Right renal pelvis (tissue), 4 donors: ENCODE measurements around the gene CCNK. TPM values are rescaled to one million over a fixed set of nuclear protein-coding genes. Genes with fewer than 3 reads are reported as not detected.

Experiments
- DNase-seq, 4 donors: peaks; one replicate each; pipeline ENCODE4 v3.0.0-alpha.2; 2013; ENCODE audit warnings: low read depth in 4 of 4, low spot score in 3 of 4, missing footprints in 1 of 4
- polyA plus RNA-seq, 4 donors: library from polyadenylated mRNA; unstranded; fragments of 120-200 nt; gene quantifications; one replicate each; pipeline ENCODE4 v1.2.1, GENCODE V29; 2013; ENCODE audit not compliant: insufficient read length in 4 of 4

Gene CCNK
- polyA plus RNA-seq, 4 donors = 41.7 to 54.9 (median 48.3) TPM

GRCh38 chr14:99518441-99519346 is 37.5 kb downstream of the CCNK start:
- peak in 2 of 4 donors; percentile 39 to 45 for DNase-seq

- no peak for DNase-seq
Measured at GRCh38 chr14:99519347-99519881, 38.2 kb downstream of the CCNK start.

GRCh38 chr14:99519931-99520421 is 38.8 kb downstream of the CCNK start:
- DNase-seq = no peak

GRCh38 chr14:99520571-99521081 is 39.4 kb downstream of the CCNK start:
- no peak for DNase-seq

- no peak for DNase-seq
Measured at GRCh38 chr14:99521176-99522024, 40.2 kb downstream of the CCNK start.

GRCh38 chr14:99522025-99522401 is 40.8 kb downstream of the CCNK start:
- no peak for DNase-seq

GRCh38 chr14:99522457-99522891 is 41.3 kb downstream of the CCNK start:
- no peak for DNase-seq

GRCh38 chr14:99522934-99523703 is 41.9 kb downstream of the CCNK start:
- DNase-seq = no peak

- DNase-seq = no peak
Measured at GRCh38 chr14:99523704-99524055, 42.5 kb downstream of the CCNK start.

GRCh38 chr14:99524091-99524661 is 43.0 kb downstream of the CCNK start:
- no peak for DNase-seq

- no peak for DNase-seq
Measured at GRCh38 chr14:99524804-99525698, 43.8 kb downstream of the CCNK start.

- no peak for DNase-seq
Measured at GRCh38 chr14:99525699-99526080, 44.5 kb downstream of the CCNK start.

GRCh38 chr14:99527026-99527425 is 45.8 kb downstream of the CCNK start:
- no peak for DNase-seq

- DNase-seq = no peak
Measured at GRCh38 chr14:99527427-99528076, 46.3 kb downstream of the CCNK start.

- no peak for DNase-seq
Measured at GRCh38 chr14:99529899-99530298, 48.7 kb downstream of the CCNK start.

- no peak for DNase-seq
Measured at GRCh38 chr14:99530407-99531155, 49.4 kb downstream of the CCNK start.

- DNase-seq = no peak
Measured at GRCh38 chr14:99531251-99532096, 50.3 kb downstream of the CCNK start.
